ENCODE results near the gene COX8C.

COX8C gene, protein sequence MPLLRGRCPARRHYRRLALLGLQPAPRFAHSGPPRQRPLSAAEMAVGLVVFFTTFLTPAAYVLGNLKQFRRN

DNA sequence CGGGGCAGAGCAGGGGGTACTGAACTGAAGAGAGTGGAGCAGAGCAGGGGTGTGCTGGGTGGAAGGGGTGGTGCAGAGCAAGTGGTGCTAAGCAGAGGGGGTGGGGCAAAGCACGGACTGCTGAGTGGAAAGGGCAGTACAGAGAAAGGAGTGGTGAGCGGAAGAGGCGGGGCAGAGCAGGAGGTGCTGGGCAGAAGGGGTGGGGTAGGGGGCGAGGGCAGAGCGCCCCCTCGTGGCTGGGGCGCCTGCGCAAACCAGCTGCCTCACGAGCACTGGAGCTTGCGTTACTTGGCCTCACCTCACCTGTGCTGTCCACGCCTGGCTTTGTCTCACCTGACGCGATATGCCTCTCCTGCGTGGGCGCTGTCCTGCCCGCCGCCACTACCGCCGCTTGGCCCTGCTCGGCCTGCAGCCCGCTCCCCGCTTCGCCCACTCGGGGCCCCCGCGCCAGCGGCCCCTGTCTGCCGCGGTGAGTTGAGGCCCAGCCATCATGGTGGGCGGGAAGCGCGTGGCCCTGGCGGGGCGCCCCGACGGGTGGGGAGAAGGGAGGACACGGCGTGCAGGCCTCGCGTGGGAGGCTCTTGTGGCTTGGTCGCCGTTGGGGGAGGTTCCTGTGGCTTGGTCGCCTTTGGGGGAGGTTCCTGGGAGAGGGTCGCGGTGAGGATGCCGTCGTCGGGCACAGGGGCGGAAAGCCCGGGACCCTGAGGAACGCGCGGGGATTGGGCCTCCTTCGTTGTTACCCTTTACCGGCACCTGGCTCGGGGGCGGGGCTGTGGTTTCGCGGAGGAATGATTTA, at the start of gene COX8C:
Gene COX8C, plus strand, starts transcription at position 257 of the 796 bp plus-strand sequence. Its CDS starts 87 bp downstream, at position 344.
- no peak for DNase-seq (ENCODE audit: low read depth)

DNA sequence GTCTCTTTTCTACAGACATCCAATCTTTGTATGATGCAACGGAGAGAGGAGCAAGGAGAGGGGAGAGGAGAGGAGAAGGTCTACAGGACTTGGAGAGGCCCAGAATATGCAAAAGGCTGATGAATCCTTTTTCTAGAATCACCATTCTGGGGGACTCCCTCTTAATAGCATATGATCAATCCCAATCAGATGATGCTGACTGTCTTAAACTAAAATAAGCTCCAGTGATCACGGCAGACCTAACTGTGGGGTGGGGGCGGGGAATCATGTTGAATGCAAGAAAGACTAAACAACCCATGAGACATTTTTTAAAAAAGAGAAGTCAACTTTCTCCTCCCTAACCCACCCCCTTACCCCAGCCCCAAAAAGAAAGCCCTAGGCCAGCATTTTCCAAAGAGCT, 47.6 kb upstream of the COX8C start:
- no peak for DNase-seq (ENCODE audit: low read depth)

DNA sequence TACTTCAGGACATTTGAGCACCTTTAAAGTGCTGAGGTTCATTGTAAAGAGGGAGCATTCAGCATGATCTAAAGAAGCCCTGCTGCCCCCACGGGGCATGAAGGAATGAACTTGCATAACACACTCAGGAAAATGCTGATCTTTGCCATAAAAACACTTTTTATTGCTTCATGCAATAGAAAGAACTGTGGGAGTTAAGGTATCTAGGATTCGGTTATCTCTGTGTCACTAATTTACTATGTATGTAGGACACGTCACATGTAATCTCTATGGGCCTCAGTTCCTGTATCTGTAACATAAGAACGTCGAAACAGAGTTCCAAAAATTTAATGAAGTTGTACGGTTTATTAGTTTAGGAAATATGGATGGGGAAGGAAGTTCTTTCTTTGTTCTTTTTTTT, 47.1 kb upstream of the COX8C start:
- DNase-seq (ENCODE audit: low read depth), result no peak

DNA sequence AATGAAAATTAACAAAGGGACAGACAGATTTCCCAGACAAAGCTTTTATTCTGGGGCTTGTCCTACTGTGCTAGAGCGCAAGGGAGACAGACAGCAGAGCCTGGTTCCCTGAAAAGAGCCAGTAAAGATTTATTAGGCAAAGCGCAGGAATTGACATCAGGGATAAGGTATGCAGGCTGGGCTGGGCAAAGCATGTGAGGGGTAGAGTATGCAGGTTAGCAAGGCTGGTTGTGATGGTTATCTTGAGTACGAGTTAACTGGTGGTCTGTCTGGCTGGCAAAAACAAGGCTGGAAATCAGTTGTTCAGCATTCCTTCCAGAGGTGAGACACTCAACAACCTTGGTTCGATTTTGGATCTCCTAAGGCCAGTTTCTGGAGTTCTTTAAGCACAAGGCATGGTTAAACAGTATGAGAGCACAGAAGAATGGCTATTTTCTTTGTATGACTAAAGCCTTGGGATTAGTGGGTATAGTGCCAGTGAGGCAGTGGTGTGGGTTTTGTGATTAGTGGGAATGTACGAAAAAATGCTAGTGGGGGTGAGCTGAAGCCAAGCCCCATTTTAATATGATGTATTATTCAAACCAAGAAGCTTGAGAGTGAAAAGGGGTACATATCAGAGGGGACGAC, 45.0 kb upstream of the COX8C start:
- no peak for DNase-seq (ENCODE audit: low read depth)

- no peak for DNase-seq (ENCODE audit: low read depth)
These were observed 44.0 kb upstream of the COX8C start for GRCh38 chr14:93302688-93303581.

GRCh38 chr14:93303659-93304058, 43.3 kb upstream of the COX8C start:
- DNase-seq (ENCODE audit: low read depth), result no peak

DNA sequence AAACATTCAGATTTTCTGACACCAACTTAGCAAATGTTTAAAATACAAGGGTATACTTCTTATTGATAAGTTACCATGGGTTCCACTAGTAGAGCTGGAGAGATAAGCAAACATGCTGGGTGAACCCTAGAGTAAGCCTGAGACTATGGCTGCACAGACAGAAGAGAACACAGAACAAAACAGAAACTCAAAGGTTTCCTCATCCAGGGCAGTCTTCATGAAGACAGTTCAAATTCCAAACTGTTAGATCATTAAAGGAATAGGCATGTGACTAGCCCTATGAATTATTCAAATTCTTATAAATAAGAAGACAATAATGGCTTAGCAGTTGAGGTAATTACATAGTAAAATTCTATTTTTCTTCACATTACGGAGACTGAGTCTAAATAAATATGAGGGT, 42.2 kb upstream of the COX8C start:
- no peak for DNase-seq (ENCODE audit: low read depth)

- no peak for DNase-seq (ENCODE audit: low read depth)
These were observed 41.1 kb upstream of the COX8C start for GRCh38 chr14:93305725-93306418.

GRCh38 chr14:93306812-93307211, 40.2 kb upstream of the COX8C start:
- no peak for DNase-seq (ENCODE audit: low read depth)

DNA sequence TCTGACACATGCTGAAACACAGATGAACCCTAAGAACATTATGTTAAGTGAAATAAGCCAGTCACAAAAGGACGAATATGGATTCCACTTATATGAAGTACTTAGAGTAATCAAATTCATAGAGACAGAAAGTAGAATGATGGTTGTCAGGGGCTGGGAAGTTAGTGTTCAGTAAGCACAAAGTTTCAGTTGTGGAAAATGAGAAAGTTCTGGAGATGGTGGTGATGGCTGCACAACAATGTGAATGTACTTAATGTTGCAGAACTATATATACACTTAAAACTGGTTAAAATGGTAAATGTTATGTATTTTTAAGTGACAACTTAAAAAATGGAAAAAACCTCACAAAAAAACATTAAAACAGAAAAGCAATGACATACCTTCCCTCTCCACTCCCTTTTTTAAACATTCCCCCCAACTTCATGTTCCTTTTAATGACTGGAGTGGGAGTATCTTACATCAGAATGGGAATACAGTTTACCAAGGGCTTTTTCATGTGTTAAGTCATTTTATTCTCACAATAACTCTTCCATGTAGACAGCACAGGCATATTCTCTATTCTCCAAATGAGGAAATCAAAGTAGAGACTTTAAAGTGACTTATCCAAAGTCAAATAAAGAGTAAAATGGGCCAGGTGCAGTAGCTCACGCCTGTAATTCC, 38.2 kb upstream of the COX8C start:
- no peak for DNase-seq (ENCODE audit: low read depth)

GRCh38 chr14:93309427-93309966, 37.5 kb upstream of the COX8C start:
- DNase-seq (ENCODE audit: low read depth), result no peak

DNA sequence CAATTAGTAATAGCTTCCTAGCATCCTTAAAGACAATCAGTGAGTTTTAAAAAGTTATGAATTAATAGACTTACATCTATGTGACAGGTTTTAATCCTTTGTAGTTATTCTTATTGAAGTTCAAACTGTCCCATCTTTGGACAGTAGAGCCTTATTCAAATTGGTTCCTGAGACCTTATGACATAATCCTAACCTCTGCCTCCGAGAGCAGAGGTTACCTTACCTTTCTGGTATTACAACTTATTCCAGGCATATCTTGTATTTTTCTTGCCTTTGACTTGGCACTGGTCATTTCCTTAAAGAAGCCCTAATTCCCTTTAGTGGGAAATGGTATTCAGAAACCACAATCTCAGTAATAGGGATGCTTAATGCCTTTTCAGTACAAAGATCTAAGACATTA, 35.9 kb upstream of the COX8C start:
- DNase-seq (ENCODE audit: low read depth), result no peak

DNA sequence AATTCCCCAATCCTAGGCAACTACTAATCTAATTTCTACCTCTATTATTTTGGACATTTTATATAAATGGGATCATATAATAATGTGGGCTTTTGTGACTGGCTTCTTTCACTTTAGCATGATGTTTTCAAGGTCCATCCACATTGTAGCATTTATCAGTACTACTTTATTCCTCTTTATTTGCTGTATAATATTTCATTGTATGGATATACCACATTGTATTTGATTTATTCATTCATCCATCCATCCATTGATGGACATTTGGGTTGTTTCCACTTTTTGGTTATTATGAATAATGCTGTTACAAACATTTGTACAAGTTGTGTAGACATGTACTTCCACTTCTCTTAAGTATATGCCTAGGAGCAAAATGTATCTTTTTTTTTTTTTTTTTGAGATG, 31.4 kb upstream of the COX8C start:
- no peak for DNase-seq (ENCODE audit: low read depth)

DNA sequence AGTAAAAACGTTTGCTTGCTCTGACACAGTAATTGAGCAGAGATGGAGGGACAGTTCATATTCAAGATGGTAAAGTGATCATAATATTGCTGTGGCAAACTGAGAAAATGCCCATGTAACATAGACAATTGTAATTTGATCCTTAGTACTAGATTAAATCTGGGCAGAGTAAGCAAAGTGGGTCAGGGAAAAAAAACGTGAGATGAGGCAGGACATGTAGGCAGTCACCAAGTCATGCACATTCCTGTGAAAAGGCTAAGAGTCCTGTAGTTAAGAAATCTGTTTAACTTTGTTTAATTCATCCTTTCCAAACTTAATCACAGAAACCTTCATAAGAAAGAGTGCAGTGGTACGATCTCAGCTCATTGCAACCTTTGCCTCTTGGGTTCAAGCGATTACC, 30.3 kb upstream of the COX8C start:
- no peak for DNase-seq (ENCODE audit: low read depth)

GRCh38 chr14:93317210-93317874, 29.6 kb upstream of the COX8C start:
- no peak for DNase-seq (ENCODE audit: low read depth)

GRCh38 chr14:93317875-93318807, 28.8 kb upstream of the COX8C start:
- DNase-seq (ENCODE audit: low read depth), result no peak

GRCh38 chr14:93318927-93319326, 28.1 kb upstream of the COX8C start:
- no peak for DNase-seq (ENCODE audit: low read depth)

DNA sequence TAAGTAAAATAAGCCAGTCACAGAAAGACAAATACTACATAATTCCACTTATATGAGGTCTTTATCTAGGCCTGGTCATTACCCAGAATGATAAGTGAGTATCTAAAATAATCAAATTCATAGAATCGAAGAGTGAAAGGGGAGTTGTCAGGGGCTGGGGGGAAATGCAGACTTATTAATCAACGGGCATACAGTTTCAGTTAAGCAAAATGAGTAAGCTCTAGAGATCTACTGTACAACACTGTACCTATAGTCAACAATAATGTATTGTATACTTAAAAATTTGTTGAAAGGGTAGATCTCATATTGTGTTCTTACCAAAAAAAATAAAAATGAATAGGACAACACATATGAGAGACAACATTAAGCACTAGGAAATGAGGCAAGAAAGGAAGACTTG, 27.5 kb upstream of the COX8C start:
- no peak for DNase-seq (ENCODE audit: low read depth)

DNA sequence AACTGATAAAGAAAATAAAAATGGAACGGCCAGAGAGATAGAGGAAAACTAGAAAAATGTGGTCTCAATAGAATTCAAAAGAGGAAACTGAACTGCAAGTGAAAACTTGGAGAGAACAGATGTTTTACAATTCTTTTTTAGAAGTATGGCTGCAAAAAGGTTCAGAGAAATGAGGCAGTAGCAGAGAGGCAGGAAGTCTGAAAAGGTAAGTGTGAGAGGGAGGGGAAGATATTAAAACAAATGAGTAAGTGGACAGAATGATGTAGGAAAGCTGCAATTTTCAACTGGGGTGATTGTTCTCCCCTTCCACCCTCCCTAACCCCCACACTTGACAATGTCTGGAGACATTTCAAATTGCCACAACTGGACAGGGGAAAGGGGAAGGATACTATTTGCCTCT, 27.0 kb upstream of the COX8C start:
- DNase-seq (ENCODE audit: low read depth), result no peak

Measured in activated T-helper 9 cell treated with anti-CD3 and anti-CD28 coated beads, Interleukin-2, amount 50 U/mL, for 16 hours (primary cell).